HG02798 (cell line): ENCODE measurements around the gene RCSD1.

Experiments
- ATAC-seq: cut with Tn5 transposase; IDR thresholded peaks from one replicate; pipeline ENCODE4 v1.9.1; 2021; ENCODE audit warnings: mild to moderate bottlenecking; ENCODE audit not compliant: unreplicated experiment, poor library complexity

Gene RCSD1

DNA sequence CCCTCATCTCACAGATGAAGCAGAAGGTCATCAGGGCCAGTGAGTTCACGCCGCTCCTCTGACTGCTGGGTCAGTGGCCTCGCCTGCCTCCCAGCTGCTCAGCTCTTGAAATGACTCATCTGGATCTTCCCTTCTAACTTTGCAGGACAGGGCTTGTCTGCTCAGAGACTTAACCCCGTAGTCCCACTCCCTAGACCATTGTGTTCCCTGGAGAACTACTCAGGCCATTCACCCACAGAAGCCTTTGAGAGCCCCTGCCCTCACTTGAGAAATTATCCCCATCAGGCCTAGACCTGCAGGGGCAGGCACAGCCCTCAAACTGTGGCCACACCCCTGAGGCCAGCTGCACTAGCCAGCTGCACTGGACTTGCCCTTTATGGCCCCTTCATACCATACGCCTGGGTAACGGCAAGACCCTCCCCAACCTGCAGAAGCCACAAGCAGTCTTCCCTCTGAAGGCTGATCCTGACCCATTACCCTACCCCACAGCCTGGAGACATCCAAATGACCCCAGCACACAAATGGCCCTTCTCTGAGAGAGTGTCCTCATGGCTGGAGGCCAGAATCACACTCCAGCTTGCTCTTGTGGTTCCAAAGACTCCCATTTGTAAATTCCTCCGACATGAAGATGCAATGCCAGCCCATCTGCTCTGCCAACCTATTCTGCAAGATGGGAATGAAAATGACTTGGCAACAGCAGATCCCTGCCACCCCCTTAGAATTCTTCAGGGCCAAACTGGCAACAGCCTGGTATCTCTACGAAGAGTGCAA, 33.2 kb downstream of the RCSD1 start:
- peak; percentile 75 for ATAC-seq

DNA sequence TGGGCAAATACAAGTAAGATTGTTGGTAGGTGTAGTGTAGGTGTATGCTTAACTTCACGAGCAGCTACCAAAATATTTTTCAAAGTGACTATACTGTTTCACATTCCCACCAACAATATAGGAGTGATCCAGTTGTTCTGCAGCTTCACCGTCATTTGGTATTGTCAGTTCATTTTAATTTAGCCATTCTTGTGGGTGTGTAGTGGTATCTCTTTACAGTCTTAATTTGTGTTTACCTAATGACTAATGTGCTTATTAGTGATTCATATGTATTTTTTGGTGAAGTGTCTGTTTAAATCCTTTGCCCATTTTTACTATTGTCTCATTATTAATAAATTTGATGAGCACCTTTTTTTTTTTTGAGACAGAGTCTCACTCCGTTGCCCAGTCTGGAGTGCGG, 35.4 kb downstream of the RCSD1 start:
- no peak for ATAC-seq

DNA sequence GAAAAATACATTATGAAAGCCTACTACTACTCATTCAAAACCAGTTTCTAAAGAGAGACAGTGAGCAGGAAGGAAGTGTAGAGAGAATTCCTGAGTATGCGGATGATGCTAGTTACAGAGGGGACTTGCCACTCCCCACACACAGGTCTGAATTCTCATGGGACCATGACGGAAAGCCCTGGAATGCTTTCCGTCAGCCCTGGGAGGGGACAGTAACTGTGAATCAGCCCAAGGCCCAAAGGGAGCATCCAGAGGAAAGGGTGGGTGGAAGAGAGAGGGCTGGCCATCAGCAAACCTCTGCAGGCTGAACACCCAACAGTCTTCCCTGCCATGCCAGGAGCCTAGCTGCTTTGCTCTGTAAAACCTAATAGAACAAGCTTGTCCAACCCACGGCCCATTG, 36.4 kb downstream of the RCSD1 start:
- no peak for ATAC-seq

DNA sequence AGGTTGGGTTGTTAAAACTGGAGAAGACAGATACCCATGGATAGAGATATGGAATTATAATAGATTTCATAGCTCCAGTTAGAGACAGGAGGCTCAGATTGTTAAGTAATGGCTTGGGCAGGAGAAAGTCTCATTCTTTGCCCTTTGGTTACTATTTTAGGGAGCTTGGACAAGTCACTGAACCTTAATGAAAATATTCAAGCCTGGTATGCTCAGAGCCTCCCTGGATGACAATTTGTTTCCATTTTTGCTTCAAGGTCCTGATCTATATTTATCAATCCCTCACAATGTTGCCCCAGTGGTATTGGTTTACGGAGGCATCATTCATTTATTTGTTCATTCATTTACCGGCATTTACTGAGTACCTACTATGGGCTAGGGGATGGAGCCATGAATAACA, 37.5 kb downstream of the RCSD1 start:
- no peak for ATAC-seq

DNA sequence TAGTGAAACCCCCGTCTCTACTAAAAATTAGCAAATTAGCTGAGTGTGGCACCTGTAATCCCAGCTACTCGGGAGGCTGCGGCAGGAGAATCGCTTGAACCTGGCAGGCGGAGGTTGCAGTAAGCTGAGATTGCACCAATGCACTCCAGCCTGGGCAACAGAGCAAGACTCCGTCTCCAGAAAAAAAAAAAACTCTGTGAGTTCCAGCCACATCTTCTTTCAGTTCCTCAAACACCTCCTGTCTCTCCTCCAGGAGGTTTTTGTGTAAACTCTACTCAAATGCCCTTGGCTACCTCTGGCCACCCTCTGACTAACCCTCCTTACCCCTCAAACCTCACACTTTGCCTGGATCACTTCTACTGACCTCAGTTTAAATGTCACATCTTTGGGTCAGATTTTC, 38.1 kb downstream of the RCSD1 start:
- peak; percentile 69 for ATAC-seq

DNA sequence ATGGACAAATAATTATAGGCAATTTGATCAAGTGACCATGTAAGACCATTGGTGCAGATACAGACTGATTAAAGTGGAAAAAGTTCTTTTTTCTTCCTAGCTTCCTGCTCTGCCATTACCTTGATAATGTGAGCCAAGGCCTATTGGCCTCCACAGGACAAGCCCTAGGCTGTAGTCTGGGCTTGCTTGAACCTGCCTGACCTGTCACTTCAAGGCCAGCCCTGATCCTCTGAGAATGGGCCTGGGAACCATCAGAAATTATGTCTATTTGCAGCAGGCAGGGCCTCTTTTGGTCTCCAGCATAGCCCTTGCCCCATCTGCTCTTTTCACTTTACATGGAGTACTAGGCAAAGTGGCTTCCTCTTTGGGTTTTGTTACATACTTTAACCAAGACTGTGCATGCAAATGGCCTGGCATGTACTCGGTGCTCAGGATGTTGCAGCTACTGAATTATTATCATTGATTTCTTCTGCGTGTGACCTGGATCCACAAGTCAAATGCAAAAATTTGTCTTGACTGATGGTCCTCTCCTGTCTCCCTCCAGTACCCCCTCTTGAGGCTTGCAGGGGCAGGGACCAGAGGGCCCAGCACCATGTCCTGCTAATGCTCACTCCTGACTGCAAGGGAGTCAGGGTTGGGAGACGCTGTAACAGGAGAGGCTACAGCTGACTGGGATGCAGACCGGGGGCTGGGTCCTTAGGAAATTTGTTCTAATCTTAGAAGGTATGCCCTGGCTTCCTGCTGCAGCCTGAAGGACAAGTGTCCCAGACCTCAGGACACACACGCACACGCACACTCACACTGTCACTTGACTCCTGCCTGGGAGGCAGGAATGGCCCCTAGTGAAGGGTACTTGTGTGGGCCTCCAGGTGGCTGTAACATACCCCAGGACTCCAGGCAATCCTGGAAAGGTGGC, 39.4 kb downstream of the RCSD1 start:
- peak; percentile 69 for ATAC-seq

DNA sequence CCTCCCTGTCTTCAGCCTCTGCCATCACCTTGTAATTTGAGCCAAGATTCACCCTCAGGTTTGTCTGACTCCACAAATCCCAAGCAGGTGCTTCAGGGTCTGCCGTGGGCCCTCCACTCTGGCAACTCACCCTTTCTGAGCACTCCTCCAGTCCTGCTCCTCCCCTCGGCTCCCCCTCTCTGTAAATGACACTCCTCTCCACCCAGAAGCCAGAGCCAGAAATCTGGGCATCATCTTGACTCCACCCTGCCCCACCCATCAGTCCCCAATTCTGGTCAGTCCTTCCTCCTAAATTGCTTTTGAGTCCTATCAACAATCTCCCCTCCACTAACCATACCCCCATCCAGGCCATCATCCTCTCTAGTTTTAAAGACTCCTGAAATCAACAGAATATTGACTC, 40.5 kb downstream of the RCSD1 start:
- no peak for ATAC-seq

DNA sequence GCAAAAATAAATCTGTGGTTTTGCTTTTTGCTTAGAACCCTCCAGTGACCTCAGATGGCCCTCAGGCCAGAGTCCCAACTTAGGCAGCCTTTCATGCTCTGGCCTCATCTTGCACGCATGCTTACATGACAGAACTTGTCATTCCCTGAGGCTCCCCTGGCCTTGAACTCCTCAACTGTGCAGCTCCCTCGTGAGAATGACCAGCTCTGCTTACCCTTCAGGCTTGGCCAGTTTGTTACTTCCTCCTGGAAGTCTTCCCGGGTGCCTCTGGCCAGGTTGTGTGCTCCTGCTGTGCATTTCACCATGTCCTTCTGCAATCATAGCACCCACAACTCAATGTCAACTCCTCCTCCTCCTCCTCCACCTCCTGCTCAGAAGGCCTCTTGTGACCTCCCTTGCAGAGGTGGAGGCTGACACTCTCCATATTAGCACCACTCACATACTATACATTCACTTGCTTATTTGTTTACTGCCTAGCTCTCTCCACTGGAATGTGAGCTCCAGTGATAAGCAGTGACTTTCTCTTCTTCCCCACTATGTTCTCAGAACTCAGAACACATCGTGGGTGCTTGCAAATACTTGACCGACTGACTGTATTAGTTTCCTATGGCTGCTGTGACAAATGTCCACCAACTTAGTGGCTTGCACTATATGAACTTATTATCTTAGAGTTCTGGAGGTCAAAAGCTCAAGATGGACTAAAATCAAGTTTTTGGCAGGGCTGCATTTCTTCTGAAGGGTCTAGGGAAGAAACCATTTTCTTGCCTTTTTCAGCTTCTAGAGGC, 41.9 kb downstream of the RCSD1 start:
- no peak for ATAC-seq

DNA sequence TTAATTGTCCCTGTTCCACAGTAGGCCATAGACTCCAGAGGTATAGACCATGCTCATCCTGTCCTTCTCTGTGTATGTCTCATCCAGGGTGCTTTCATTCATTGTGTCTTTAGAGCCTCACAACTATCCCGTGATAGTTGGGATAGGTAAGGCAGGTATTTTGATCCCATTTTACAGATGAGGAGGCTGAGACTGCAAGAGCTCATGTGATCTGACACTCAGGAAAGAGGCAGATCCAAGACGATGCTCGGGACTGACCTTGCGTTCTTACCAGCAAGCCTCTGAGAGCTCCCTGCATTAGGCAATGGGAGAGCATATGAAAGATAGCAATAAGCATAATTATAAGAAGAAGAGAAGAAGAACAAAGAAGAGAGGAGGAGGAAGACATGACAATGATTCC, 42.8 kb downstream of the RCSD1 start:
- no peak for ATAC-seq

DNA sequence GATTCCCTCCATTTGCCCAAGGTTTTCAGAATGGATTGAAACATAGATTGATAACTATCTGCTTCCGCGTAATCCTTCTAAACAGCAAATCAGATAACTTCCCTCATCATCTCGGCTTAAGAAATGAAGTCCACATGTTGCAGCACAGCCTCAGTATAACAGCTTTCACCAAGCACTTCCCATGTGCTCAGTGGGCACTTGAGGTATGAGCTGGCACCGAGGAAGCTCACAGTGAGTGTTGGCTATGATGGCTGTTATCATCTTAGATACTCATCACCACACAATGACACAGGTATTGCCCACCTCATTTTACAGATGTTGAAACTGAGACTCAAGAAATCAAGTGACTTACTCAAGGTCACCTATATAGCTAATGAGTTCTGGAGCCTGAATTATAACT, 43.2 kb downstream of the RCSD1 start:
- ATAC-seq, result no peak

DNA sequence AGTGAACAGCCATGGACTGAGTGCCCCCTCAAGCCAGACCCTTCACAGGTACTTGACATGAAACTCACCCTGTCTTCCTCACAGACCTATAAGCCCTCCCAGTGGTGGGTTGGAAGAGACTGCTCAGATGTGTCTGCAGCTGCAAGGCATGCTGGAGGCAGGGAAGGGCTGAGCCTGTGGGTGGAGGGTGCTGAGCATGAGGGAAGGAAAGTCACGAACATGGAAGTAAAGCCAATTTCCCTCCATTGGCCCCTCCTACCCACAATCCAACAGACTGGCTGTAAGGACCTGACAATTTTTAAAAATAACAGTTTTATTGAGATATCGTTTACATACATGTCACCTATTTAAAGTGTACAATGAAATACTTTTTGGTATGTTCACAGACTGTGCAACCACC, 44.1 kb downstream of the RCSD1 start:
- no peak for ATAC-seq

DNA sequence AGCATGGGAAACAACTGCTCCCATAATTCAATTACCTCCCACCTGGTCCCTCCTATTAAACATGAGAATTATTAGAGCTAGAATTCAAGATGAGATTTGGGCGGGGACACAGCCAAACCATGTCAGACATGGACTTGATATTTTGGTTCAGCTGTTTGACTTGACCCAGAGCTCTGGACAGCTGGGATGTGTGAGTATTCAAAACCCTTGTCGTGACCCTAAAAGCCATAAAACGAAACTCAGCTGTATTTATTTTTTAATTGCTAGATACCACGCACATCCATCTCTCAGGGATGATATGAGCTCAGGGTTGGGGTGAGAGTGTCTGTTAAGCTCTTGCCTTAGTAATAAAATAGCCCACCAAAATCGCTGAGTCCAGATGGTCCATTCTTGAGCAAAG, 45.4 kb downstream of the RCSD1 start:
- no peak for ATAC-seq

DNA sequence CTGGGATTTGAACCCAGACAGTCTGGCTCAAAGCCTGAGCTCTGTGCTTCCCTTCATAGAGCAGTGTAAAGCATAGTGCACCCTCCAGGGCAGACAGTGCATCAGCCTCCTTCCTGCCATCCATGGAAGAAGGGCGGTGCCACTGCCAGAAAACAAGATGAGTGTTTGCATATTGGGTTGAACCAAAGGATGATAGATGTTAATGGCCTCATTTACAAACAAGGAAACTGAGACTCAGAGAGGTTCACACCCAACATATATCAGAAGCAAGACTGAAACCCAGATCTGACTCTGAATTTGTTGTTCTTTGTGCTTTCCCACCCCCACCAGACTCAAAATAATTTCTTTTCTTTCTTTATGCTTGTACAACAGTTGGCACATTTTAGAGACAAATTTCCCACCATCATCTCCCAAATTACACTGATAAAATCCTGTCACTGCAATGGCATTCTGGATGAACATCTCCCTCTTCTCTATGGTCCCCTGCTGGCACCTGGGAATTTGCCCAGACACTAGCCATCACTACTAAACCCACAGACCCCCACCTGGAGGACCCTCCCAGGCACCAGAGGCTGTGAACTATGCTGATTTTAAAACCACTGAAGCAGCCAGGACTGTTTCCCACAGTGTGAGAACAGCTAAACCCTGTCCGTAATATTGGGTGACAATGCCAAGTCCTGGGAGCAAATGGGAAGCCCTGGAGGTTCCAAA, 46.3 kb downstream of the RCSD1 start:
- ATAC-seq, result peak; percentile 51

DNA sequence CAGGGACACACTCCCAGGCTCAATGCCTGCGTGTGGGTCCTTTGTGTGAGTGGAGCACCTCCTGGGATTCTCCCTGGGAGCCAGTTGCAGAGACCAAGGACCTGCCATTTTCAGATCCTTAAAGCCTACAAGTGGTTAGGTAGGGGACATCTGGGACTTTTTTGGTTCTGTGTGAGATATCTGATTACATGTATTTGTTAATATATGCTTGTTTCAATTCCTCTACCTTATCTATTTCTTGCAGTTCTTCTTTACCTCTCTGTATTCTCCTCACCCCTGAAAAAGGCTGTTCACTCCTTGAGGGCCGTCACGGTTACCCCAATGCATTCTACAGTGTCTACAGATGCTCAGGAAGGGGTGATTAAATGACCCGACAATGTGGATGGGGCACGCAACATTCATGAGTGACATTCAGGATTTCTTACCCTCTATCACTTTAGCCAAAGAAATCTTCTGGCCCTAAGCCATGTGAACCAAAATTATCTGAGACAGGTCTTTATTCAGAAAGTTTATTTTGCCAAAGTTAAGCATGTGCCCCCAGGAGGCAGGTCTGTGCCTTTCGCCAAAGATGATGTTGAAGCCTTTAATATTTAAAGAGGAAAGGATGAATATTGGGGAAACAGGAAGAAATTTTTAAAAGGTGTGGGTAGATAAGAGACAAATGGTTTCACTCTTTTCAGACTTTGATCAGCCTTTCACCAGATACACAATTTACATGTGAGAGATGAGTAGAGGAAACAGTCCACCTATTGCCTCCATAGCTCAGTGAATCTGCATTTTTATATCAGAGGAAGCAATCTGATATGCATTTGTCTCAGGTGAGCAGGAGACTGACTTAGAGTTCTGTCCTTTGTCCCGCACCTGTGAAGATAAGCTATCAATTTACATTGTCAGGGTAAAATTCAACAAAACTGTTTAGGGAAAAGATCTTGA, 47.1 kb downstream of the RCSD1 start:
- ATAC-seq, result peak; percentile 31

DNA sequence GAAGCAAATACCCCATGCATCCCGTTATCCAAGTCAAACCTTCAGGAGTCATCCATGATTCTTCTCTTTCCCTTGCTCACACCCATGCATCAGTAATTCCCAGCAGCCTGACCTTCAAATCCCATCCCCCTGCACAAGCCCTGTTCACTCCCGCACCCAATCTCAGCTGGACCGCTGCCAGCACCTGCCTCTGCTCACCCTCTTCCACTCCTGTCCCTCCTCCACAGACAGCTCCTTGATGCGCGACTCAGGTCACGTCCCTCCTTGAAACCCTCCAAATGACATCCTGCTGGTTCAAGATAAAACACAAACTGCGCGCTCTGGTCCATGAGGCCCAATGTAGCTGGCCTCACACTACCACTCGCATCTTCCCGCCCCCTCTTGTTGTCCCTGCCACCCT, 48.4 kb downstream of the RCSD1 start:
- no peak for ATAC-seq

DNA sequence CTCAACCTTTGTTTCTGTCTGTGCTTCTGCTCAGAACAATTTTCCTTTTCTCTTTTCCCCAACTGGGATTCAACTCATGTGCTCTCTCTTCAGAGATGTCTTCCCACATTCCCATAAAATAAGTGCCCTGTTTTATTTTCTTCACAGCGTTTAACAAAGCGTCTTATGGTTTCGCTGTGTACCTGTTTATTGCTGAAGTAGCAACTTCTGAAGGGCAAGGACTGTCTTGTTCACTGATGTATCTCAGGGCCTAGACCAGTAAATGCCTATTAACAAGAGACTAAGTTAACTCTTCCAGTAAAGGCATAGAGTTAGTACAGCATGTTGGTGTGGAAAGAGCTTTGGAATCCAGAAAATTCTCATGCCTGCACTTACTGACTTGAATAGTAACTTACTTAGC, 48.8 kb downstream of the RCSD1 start:
- ATAC-seq, result no peak

DNA sequence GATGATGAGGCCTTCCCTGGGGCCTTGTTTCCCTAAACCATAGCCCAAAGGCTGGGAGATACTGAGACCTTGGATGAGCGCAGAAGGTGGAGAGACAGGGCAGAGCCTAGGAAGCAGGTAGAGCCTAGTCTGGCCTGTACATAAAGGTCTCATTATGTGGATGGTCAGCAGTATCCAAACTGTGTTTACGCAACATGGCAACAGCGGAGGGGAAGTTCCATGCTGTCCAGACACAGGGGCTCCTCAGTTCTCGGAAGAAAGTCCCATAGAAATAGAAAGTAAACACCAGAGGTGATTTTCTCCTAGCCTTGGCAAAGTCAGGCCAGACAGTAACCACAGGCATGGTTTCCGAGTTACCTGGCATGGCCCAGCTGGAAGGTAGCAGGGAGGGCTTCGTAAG, 49.7 kb downstream of the RCSD1 start:
- no peak for ATAC-seq

DNA sequence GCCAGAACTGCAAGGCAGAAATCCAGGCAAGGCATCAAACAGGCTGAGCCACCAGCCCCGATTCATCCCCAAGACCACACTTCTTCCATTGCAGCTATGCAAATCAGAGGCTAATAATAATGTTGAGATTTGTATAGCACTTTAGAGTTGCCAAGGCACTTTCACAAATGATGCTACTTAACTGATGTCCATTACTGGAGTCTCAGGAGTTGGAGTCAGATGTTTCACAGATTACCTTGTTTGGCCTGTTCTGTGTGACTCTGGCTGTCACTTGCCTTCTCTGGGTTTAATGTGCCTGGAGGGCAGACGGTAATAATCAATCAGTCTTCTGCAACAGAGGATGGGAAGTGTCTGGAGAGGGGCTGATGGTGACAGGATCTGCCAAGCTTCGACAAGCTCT, 51.0 kb downstream of the RCSD1 start:
- ATAC-seq, result no peak

DNA sequence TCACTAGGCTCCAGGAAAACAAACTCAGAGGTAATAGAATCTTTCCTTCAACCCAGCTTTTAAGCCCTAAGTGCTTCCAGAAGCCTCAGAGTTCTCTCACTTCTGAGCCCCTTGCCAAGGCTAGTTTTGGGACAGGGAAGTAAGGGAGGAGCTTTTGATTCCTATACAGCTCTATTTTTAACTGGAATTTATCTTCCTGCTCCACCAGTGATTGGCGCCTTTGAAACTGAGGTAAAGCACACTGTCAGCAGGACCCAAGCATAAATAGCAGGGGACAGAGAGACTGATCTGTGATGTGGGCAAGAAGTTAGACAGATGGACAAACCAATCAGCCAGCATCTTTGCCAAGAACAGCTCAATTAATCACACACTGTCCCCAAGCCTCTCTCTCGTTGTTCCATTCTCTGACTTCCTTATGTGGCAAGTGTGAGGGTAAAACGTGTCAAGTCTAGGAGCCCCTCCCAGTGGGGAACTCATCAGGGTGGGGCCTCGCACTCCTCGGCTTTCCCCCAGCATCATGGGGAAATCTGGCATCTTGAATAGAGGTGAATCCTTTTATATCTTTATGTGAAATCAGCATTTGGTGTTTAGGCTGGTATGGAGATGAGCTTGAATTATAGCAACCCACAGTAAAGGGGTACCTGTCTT, 51.5 kb downstream of the RCSD1 start:
- ATAC-seq, result no peak
